ENCODE measurements around the gene KPNA3.
A peak's percentile ranks its signal among the peaks of the same experiment; 100 is the strongest.

KPNA3 gene

GRCh38 chr13:49676581-49677298, 115.7 kb downstream of the KPNA3 start:
- TF ChIP-seq CTCF (conservative IDR thresholded peaks at IDR 0.05; ENCODE audit: low read depth), result no peak
- ChIA-PET POLR2A (ENCODE audit: low non-redundant PET) (no interaction called here), CTCF (interaction anchor here (0.7 to 1.1 kb wide), 2 partner anchors 33 to 161 kb away, joined by 3 to 6 read pairs; no protein-coding TSS in a partner anchor)
- no peak overlapping the region for H3K27ac ChIP-seq
- DNase-seq (ENCODE audit: low spot score), result no peak

DNA sequence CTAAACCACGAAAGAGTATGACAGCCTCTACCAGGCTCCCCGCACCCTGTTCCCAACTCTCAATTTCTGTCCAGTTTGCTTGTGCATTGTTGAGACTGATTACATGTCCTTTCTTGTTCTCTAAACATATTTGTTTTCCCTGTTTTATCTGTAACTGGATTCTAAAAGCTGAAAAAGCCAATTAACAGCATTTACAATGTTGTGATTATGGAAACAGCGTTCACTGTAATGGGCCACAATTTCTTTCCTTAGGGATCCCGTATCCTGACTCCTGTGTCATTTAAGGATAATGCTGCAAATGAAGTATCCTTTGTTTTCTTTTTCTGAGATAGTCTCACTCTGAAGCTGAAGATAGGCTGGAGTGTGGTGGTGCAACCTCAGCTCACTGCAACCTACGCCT, 121.7 kb downstream of the KPNA3 start:
- DNase-seq (ENCODE audit: low spot score), result no peak
- ChIA-PET CTCF (interaction anchor here (0.6 to 0.7 kb wide), 2 partner anchors 120 to 1091 kb away, joined by 3 to 4 read pairs; no protein-coding TSS in a partner anchor), POLR2A (ENCODE audit: low non-redundant PET) (interaction anchor here (0.5 kb wide), 1 partner anchor 122 kb away, joined by 6 read pairs; no protein-coding TSS in a partner anchor)
- peak overlapping the region; percentile 48 for H3K27ac ChIP-seq
- TF ChIP-seq CTCF (conservative IDR thresholded peaks at IDR 0.05; ENCODE audit: low read depth), result no peak

GRCh38 chr13:49669735-49670309, 122.7 kb downstream of the KPNA3 start:
- peak; percentile 69 for DNase-seq (ENCODE audit: low spot score)
- POLR2A ChIA-PET (ENCODE audit: low non-redundant PET), result interaction anchor here (0.7 kb wide), 1 partner anchor 178 kb away, joined by 3 read pairs; no protein-coding TSS in a partner anchor
- CTCF ChIA-PET, result interaction anchor here (0.7 to 0.8 kb wide), 2 partner anchors 121 to 1471 kb away, joined by 3 read pairs; no protein-coding TSS in a partner anchor
- no peak overlapping the region for H3K27ac ChIP-seq
- TF ChIP-seq CTCF (conservative IDR thresholded peaks at IDR 0.05; ENCODE audit: low read depth), result peak; percentile 77

- POLR2A ChIA-PET (ENCODE audit: low non-redundant PET), result no interaction called here
These were observed 124.7 kb downstream of the KPNA3 start for GRCh38 chr13:49667773-49668172.

DNA sequence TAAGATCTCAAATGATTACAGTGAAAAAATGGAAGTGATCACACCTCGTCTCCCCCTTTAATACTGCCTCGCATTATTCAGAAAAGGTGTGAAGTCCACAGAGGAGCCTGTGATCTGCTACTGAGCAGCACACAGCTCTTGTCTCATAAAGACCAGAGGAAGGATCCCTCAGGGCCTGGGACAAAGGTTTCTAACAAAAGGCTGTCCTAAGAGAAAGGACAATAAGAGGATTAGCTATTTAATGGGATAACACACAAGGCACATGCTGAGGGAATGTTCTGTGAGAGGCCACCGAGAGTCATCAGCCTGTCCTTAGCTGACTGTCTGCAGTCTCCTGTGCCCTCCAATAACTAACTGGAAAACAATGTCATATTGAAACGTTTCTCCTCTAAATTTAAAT, 127.9 kb downstream of the KPNA3 start:
- ChIA-PET CTCF (interaction anchor here (0.6 kb wide), 1 partner anchor 1652 kb away, joined by 3 read pairs; no protein-coding TSS in a partner anchor), POLR2A (ENCODE audit: low non-redundant PET) (no interaction called here)
- H3K27ac ChIP-seq, result no peak overlapping the region
- no peak for DNase-seq (ENCODE audit: low spot score)
- TF ChIP-seq CTCF (conservative IDR thresholded peaks at IDR 0.05; ENCODE audit: low read depth), result no peak

More at GRCh38 chr13:49667773-49668172, 124.7 kb downstream of the KPNA3 start:
- CTCF ChIA-PET, result no interaction called here
- no peak for TF ChIP-seq CTCF (conservative IDR thresholded peaks at IDR 0.05; ENCODE audit: low read depth)
- DNase-seq (ENCODE audit: low spot score), result no peak
- peak overlapping the region; percentile 16; the same call in 1 of the 2 replicates for H3K27ac ChIP-seq

DNA sequence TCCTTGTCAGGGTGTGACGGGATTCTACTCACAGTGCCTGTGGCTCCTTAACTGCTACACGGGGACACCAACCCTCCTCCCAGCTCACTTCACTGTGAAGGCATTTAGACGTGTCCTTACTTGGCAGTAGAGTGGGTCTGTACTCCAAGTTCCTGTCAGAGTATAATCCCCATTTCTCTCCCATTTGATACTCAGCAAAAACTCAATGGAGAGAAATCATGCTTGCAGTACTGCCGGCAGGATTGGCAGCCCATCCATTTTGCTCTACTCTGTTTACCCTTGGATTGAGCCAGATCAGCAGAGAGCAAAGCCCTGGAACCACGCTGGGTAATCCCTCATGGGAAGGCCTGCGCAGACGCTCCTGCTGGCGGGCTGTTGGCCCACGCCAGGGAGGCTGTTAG, 135.2 kb downstream of the KPNA3 start:
- POLR2A ChIA-PET (ENCODE audit: low non-redundant PET), result no interaction called here
- no peak for DNase-seq (ENCODE audit: low spot score)
- CTCF ChIA-PET, result interaction anchor here (1.2 kb wide), 1 partner anchor 279 kb away, joined by 3 read pairs; the partner anchor contains the start of gene SPRYD7
- TF ChIP-seq CTCF (conservative IDR thresholded peaks at IDR 0.05; ENCODE audit: low read depth), result no peak
- H3K27ac ChIP-seq, result no peak overlapping the region
